ENCODE measurements around the gene RTP3. TPM values are rescaled to one million over a fixed set of nuclear protein-coding genes. Genes with fewer than 3 reads are reported as not detected.

RTP3 gene
- total and polyA plus RNA-seq, 2 of the 8 experiments (the other 6 are each of a cell fraction or from before 2014, with no cell fraction given) = 0.08 TPM; not detected in 1

- WGBS, 2 experiments (ENCODE audit: extremely low coverage in 1 of 2, insufficient coverage in 1 of 2, insufficient read length in 1 of 2, insufficient replicate concordance in 2 of 2, low coverage in 1 of 2, low lambda C conversion rate in 2 of 2, missing lambda C conversion rate in 1 of 2) = 79% methylated on average over 6 of the region's 6 CpGs; no CpG with 5 or more reads in 1 of the 2 experiments
- POLR2A ChIA-PET (ENCODE audit: partially characterized antibody) = no interaction called here
- Histone ChIP-seq H3K56ac (replicated peaks; ENCODE audit: insufficient read length, low read depth, low read length) (no peak overlapping the region), H3K4me3 (ENCODE audit: extremely low read depth in 1 of 4, insufficient read depth in 2 of 4, low read depth in 3 of 4, low read length in 4 of 4) (no peak overlapping the region), H2AK5ac (ENCODE audit: low read depth, low read length) (no peak overlapping the region), H3K79me2 (ENCODE audit: control insufficient read depth in 1 of 2, insufficient read depth in 2 of 2, low read length in 2 of 2) (no peaks in the 10 kb centered on the region), H3K9me3 (ENCODE audit: insufficient read depth in 2 of 2, low read depth in 1 of 2, low read length in 1 of 2) (no peaks in the 10 kb centered on the region), H3K4me2 (ENCODE audit: insufficient read depth in 1 of 2, low read depth in 2 of 2, low read length in 2 of 2) (no peak overlapping the region), H2BK15ac (ENCODE audit: low read length) (no peak overlapping the region), H2AFZ (ENCODE audit: low read length) (no peak overlapping the region), H2BK12ac (ENCODE audit: low read depth, low read length) (no peak overlapping the region; the same call in 1 of the 2 replicates), H4K91ac (replicated peaks; ENCODE audit: insufficient read length, low read length) (no peak overlapping the region), H2BK120ac (replicated peaks; ENCODE audit: low read depth, low read length) (no peak overlapping the region), H2BK5ac (ENCODE audit: low read depth, low read length) (no peak overlapping the region), H3K18ac (ENCODE audit: extremely low read depth, low read length) (no peak overlapping the region), H3K27me3 (replicated peaks in 1 of 4; ENCODE audit: control insufficient read depth in 3 of 4, extremely low read depth in 1 of 4, insufficient read depth in 3 of 4, low read length in 3 of 4) (no peaks in the 10 kb centered on the region), H4K20me1 (replicated peaks in 1 of 2; ENCODE audit: control insufficient read depth in 1 of 2, insufficient read depth in 2 of 2, low read length in 2 of 2) (no peaks in the 10 kb centered on the region), H3K23me2 (ENCODE audit: low read depth, low read length) (no peaks in the 10 kb centered on the region), H3K36me3 (ENCODE audit: control insufficient read depth in 2 of 4, insufficient read depth in 4 of 4, low read length in 3 of 4) (no peaks in the 10 kb centered on the region), H4K8ac (ENCODE audit: extremely low read depth, insufficient read depth, low read length) (no peak overlapping the region), H3K14ac (ENCODE audit: insufficient read length) (no peak overlapping the region), H3K23ac (ENCODE audit: insufficient read length) (no peak overlapping the region), H2BK20ac (ENCODE audit: low read length) (no peak overlapping the region), H3K4ac (replicated peaks; ENCODE audit: insufficient read length, low read depth, low read length) (no peak overlapping the region), H3K27ac (ENCODE audit: low read depth, low read length) (no peak overlapping the region), H3K4me1 (replicated peaks in 1 of 4; ENCODE audit: control insufficient read depth in 3 of 4, insufficient read depth in 4 of 4, low read length in 3 of 4) (no peaks in the 10 kb centered on the region), H3K79me1 (ENCODE audit: low read depth, low read length) (no peaks in the 10 kb centered on the region), H3K9ac (replicated peaks in 1 of 4; ENCODE audit: extremely low read depth in 1 of 4, low read depth in 3 of 4, low read length in 3 of 4) (no peak overlapping the region), H4K5ac (ENCODE audit: insufficient read length, low read depth, low read length) (no peak overlapping the region)
- DNase-seq (ENCODE audit: low read depth in 1 of 2, low spot score in 2 of 2) (no peak), FAIRE-seq (no peak)
- CTCF ChIA-PET (ENCODE audit: partially characterized antibody) = interaction anchor here (1.0 to 2.4 kb wide), 8 partner anchors 8 to 152 kb away, joined by 3 to 9 read pairs (median 3); no protein-coding TSS in a partner anchor
- no peak for TF ChIP-seq HDAC2 (IDR thresholded peaks at IDR 0.05; ENCODE audit: borderline replicate concordance in 1 of 2, low read depth in 2 of 2, low read length in 2 of 2)
- TF ChIP-seq CHD2 (IDR thresholded peaks at IDR 0.05; ENCODE audit: low read length) = no peak
- TF ChIP-seq TAF7 (optimal IDR thresholded peaks at IDR 0.05; ENCODE audit: borderline replicate concordance, low read depth, low read length) = no peak
These were observed 17.1 kb upstream of the RTP3 start for GRCh38 chr3:46480491-46481195.
